Skin of body (tissue), 2 donors: Measurements from ENCODE around the gene KLHL25. TPM values are rescaled to one million over a fixed set of nuclear protein-coding genes. Genes with fewer than 3 reads are reported as not detected.
A peak's percentile ranks its signal among the peaks of the same experiment; 100 is the strongest.

ENCODE experiments used
- DNase-seq: peaks from one replicate; lab custom pipeline; 2025; lab: John Stamatoyannopoulos, UW
- total RNA-seq: library from RNA; depleted of rRNA; stranded (reverse); fragments of >200 nt; gene quantifications from one replicate; pipeline ENCODE4 v1.2.3, GENCODE V29; 2014

Gene KLHL25
- total RNA-seq, 1 donor from 2014 or later, result 8.2 TPM

DNA sequence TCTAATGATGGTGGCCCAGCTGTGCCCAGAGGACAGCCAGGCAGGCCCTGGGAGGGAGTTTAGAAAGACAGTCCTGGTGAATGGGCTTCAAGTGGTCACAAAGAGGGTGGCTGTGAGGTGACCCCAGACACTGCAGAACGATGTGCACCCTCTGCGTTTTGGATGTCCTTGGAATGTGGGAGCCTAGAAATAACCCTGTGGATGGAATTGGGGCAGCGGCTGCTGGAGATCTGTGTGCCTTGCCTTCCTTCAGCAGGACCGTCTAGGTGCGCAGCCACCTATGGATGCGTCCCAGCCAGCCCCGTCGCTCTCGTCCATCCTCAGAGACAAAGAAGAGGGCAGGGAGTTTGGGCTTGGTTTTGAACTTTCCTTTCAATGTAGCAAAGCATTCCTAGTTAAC is 46.5 kb downstream of the KLHL25 start:
- no peak for DNase-seq

- no peak for DNase-seq
Measured at GRCh38 chr15:85746641-85747040, 48.1 kb downstream of the KLHL25 start.

- no peak for DNase-seq
Measured at GRCh38 chr15:85745525-85746150, 49.1 kb downstream of the KLHL25 start.

- DNase-seq, result no peak
Measured at GRCh38 chr15:85745023-85745422, 49.7 kb downstream of the KLHL25 start.

GRCh38 chr15:85744579-85744978 is 50.1 kb downstream of the KLHL25 start:
- no peak for DNase-seq

DNA sequence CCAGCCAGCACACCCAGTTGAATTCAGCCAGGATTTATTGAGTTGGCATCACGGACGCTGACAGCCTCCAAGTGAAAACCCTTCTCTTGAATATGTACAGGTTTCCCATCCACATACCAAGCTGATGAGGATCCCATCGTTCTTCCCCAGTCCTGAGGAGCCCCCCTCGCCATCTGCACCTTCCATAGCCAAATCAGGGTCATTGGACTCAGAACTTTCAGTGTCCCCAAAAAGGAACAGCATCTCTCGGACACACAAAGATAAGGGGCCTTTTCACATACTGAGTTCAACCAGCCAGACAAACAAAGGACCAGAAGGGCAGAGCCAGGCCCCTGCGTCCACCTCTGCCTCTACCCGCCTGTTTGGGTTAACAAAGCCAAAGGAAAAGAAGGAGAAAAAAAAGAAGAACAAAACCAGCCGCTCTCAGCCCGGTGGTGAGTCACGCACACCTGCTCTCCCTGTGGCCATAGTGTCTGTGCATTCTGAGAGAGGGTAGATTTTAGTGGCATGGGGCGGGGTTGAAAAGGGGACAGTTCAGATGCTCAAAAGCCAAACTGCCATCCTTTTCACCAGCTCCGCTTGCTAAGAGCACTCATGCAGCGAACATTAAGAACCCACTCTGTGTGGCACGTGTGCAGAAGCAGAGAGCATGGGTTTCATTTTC is 51.2 kb downstream of the KLHL25 start:
- DNase-seq, result no peak

- no peak for DNase-seq
Measured at GRCh38 chr15:85742186-85742821, 52.4 kb downstream of the KLHL25 start.

DNA sequence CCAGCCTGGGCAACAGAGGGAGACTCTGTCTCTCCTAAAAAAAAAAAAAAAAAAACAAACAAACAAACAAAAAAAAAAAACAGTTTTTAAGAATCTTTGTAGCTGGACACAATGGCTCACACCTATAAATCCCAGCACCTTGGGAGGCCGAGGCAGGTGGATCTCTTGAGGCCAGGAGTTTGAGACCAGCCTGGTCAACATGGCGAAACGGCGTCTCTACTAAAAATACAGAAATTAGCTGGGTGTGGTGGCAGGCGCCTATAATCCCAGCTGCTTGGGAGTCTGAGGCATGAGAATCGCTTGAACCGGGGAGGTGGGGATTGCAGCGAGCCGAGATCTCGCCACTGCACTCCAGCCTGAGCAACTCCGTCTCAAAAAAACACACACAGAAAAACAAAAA is 53.1 kb downstream of the KLHL25 start:
- DNase-seq, result no peak

- DNase-seq, result no peak
Measured at GRCh38 chr15:85741021-85741421, 53.7 kb downstream of the KLHL25 start.

DNA sequence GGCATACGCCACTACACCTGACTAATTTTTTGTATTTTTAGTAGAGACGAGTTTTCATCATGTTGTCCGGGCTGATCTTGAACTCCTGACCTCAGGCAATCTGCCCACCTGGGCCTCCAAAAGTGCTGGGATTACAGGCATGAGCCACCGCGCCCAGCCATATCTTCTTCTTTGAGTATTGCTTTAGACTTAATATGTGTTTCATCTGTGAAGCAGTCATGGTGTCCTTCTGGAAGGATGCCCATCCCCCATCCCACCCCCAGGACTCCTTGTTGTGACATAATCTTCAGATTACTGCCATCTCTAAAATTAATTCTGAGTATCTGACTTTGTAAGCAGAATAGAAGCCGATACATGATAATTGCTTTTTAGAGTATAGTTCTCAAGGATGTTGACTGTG is 57.7 kb downstream of the KLHL25 start:
- DNase-seq, result no peak

DNA sequence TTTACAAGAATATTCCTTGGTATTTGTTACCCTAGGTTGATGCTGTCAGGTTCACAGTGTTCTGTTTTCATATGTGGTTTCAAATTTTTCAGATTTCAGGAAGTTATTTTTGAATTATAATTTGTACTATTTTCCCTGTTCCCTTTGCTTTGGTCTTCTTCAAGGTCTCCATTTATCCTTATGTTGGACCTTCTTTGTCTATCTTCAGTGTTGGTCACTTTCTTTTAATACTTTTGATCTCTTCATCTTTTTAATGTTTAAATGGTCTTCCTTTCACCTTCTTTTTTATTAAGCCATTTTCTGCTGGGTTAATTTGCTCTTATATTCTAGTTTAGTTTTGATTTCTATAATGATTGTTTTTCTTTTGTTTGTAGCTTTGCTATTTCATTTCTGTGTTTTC is 61.3 kb downstream of the KLHL25 start:
- no peak for DNase-seq

GRCh38 chr15:85730001-85730820 is 64.5 kb downstream of the KLHL25 start:
- DNase-seq, result peak; percentile 74

DNA sequence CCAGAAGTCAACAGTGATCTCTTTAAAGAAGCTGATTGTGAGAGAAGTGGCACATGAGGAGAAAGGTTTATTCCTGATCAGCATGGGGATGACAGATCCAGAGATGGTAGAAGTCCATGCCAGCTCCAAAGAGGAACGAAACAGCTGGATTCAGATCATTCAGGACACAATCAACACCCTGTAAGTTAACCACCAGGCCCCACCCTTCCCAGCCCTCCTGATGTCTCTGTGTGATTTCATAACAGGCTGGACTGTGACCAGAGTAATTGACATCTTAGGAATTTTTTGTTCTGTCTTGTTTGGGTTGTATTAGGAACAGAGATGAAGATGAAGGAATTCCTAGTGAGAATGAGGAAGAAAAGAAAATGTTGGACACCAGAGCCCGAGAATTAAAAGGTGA is 67.7 kb downstream of the KLHL25 start:
- DNase-seq, result no peak

DNA sequence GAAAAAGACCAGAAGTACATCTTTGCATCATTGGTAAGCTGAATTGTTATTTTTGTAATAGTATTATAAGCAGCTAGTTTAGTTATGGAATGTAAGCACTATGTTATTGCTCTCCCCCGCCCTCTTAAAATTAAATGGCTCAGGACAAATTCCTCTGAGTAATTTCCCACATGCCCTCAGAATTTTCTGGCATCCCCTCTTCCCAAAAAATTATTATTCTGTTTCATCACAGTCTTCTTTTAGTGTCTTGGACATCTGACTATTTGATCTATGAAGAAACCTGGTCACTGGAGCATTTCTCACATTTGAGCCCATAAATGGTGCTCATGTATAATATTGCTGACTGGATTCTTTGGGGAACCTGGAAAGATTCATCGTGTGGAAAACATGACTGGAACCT is 68.3 kb downstream of the KLHL25 start:
- no peak for DNase-seq

- DNase-seq, result no peak
Measured at GRCh38 chr15:85725564-85725963, 69.2 kb downstream of the KLHL25 start.

- no peak for DNase-seq
Measured at GRCh38 chr15:85725019-85725418, 69.7 kb downstream of the KLHL25 start.

- no peak for DNase-seq
Measured at GRCh38 chr15:85723960-85724945, 70.5 kb downstream of the KLHL25 start.

- no peak for DNase-seq
Measured at GRCh38 chr15:85722374-85723152, 72.2 kb downstream of the KLHL25 start.

- DNase-seq, result no peak
Measured at GRCh38 chr15:85718981-85719380, 75.7 kb downstream of the KLHL25 start.
